Endothelial cell of umbilical vein (primary cell): ENCODE results near the gene FGF12.

Experiments
- CTCF ChIP-seq, 2 donors: IDR thresholded peaks; 1 replicate in 1 of 2; 2 replicates in 1 of 2; pipeline ENCODE4 v1.5.1; 2011; ENCODE audit warnings: low read length in 2 of 2, mild to moderate bottlenecking in 2 of 2, moderate library complexity in 2 of 2, control low read depth in 1 of 2, inconsistent platforms in 1 of 2, low read depth in 1 of 2; ENCODE audit not compliant: insufficient read depth in 1 of 2; ENCODE audit errors: extremely low read depth in 1 of 2
- EZH2 ChIP-seq: IDR thresholded peaks from 2 replicates; pipeline ENCODE4 v1.6.1; 2012; ENCODE audit warnings: borderline replicate concordance, low read depth, mild to moderate bottlenecking, moderate library complexity, low read length, inconsistent platforms; ENCODE audit not compliant: severe bottlenecking
- JUN ChIP-seq: IDR thresholded peaks from 2 replicates; pipeline ENCODE4 v1.6.1; 2011; ENCODE audit warnings: borderline replicate concordance, low read depth; ENCODE audit not compliant: insufficient read length, insufficient read depth
- MAX ChIP-seq: IDR thresholded peaks from 2 replicates; pipeline ENCODE4 v1.6.1; 2011; ENCODE audit not compliant: insufficient read depth, insufficient read length
- MYC ChIP-seq: IDR thresholded peaks from one replicate; pipeline ENCODE4 v1.6.1; 2011; ENCODE audit warnings: mild to moderate bottlenecking, low read depth, low read length
- POLR2A ChIP-seq: IDR thresholded peaks from 2 replicates; pipeline ENCODE4 v1.6.1; 2012; ENCODE audit warnings: low read depth, mild to moderate bottlenecking, control low read depth, low read length
- POLR2AphosphoS5 ChIP-seq: IDR thresholded peaks from 2 replicates; pipeline ENCODE4 v1.6.1; 2012; ENCODE audit warnings: low read depth, mild to moderate bottlenecking, control low read depth, low read length, moderate library complexity; ENCODE audit not compliant: insufficient read depth

GRCh38 chr3:192331749-192332385 lies 395.5 kb downstream of the FGF12 start:
- TF ChIP-seq CTCF (IDR thresholded peaks at IDR 0.05; ENCODE audit: extremely low read depth in 1 of 2, insufficient read depth in 1 of 2, low read depth in 1 of 2, low read length in 2 of 2) (no peak), MYC (no peak), POLR2AphosphoS5 (no peak), POLR2A (no peak), MAX (no peak), JUN (no peak), EZH2 (no peak)
